IPS-NIHi7 (cell line): ENCODE results near the gene PCBP3.

Experiments used
- DNase-seq: peaks from one replicate; pipeline ENCODE4 v3.0.0; 2012; ENCODE audit warnings: mixed read lengths; ENCODE audit errors: extremely low spot score

PCBP3 gene

GRCh38 chr21:45753445-45753844 is 109.9 kb downstream of the PCBP3 start:
- no peak for DNase-seq

- DNase-seq, result no peak
These were observed 112.5 kb downstream of the PCBP3 start for GRCh38 chr21:45756029-45756428.

- DNase-seq, result no peak
These were observed 113.1 kb downstream of the PCBP3 start for GRCh38 chr21:45756669-45757068.

GRCh38 chr21:45761704-45762103 is 118.2 kb downstream of the PCBP3 start:
- no peak for DNase-seq

GRCh38 chr21:45763074-45763473 is 119.5 kb downstream of the PCBP3 start:
- DNase-seq, result no peak

- DNase-seq, result no peak
These were observed 120.0 kb downstream of the PCBP3 start for GRCh38 chr21:45763506-45763905.

- DNase-seq, result no peak
These were observed 121.3 kb downstream of the PCBP3 start for GRCh38 chr21:45764792-45765191.

- no peak for DNase-seq
These were observed 121.8 kb downstream of the PCBP3 start for GRCh38 chr21:45765375-45765774.

- DNase-seq, result no peak
These were observed 122.5 kb downstream of the PCBP3 start for GRCh38 chr21:45766055-45766454.

GRCh38 chr21:45766501-45766900 is 123.0 kb downstream of the PCBP3 start:
- no peak for DNase-seq

- no peak for DNase-seq
These were observed 123.8 kb downstream of the PCBP3 start for GRCh38 chr21:45767071-45768006.

- DNase-seq, result no peak
These were observed 124.7 kb downstream of the PCBP3 start for GRCh38 chr21:45768011-45768739.

GRCh38 chr21:45768740-45769048 is 125.2 kb downstream of the PCBP3 start:
- DNase-seq, result peak; percentile 40

GRCh38 chr21:45769294-45769693 is 125.8 kb downstream of the PCBP3 start:
- DNase-seq, result no peak

GRCh38 chr21:45769896-45770295 is 126.4 kb downstream of the PCBP3 start:
- no peak for DNase-seq

- no peak for DNase-seq
These were observed 128.7 kb downstream of the PCBP3 start for GRCh38 chr21:45772180-45772579.

GRCh38 chr21:45774291-45774690 is 130.8 kb downstream of the PCBP3 start:
- no peak for DNase-seq

- no peak for DNase-seq
These were observed 133.4 kb downstream of the PCBP3 start for GRCh38 chr21:45776971-45777370.

- no peak for DNase-seq
These were observed 135.2 kb downstream of the PCBP3 start for GRCh38 chr21:45778686-45779085.

GRCh38 chr21:45779226-45779625 is 135.7 kb downstream of the PCBP3 start:
- no peak for DNase-seq

- no peak for DNase-seq
These were observed 137.1 kb downstream of the PCBP3 start for GRCh38 chr21:45780647-45781046.

- DNase-seq, result no peak
These were observed 138.2 kb downstream of the PCBP3 start for GRCh38 chr21:45781741-45782140.

- DNase-seq, result no peak
These were observed 143.1 kb downstream of the PCBP3 start for GRCh38 chr21:45786660-45787059.
